GM21723 (cell line): Measurements from ENCODE around the gene GPR65.

Source experiments
- ATAC-seq: cut with Tn5 transposase; IDR thresholded peaks from one replicate; pipeline ENCODE4 v1.9.1; 2021; ENCODE audit warnings: mild to moderate bottlenecking, moderate library complexity; ENCODE audit not compliant: unreplicated experiment

The GPR65 gene

GRCh38 chr14:88036422-88036821 is 31.5 kb downstream of the GPR65 start:
- ATAC-seq: no peak

- ATAC-seq: no peak
Measured at GRCh38 chr14:88037325-88037724, 32.4 kb downstream of the GPR65 start.

GRCh38 chr14:88039197-88039596 is 34.3 kb downstream of the GPR65 start:
- ATAC-seq: no peak

GRCh38 chr14:88040146-88040545 is 35.2 kb downstream of the GPR65 start:
- no peak for ATAC-seq

- no peak for ATAC-seq
Measured at GRCh38 chr14:88043529-88044443, 38.9 kb downstream of the GPR65 start.

GRCh38 chr14:88044444-88044758 is 39.5 kb downstream of the GPR65 start:
- ATAC-seq: no peak

- no peak for ATAC-seq
Measured at GRCh38 chr14:88044776-88045446, 40.0 kb downstream of the GPR65 start.

GRCh38 chr14:88045705-88046104 is 40.8 kb downstream of the GPR65 start:
- ATAC-seq: no peak

GRCh38 chr14:88048351-88048750 is 43.4 kb downstream of the GPR65 start:
- no peak for ATAC-seq

GRCh38 chr14:88049266-88049665 is 44.3 kb downstream of the GPR65 start:
- ATAC-seq: no peak

- ATAC-seq: no peak
Measured at GRCh38 chr14:88049936-88050335, 45.0 kb downstream of the GPR65 start.

GRCh38 chr14:88060576-88060975 is 55.6 kb downstream of the GPR65 start:
- no peak for ATAC-seq

- ATAC-seq: no peak
Measured at GRCh38 chr14:88063811-88064210, 58.9 kb downstream of the GPR65 start.
